HUES48 (cell line): Measurements from ENCODE around the gene LINC00305.

Experiments
- H3K27ac ChIP-seq: one replicate; pipeline ENCODE4 v1.7.0; 2013; ENCODE audit warnings: low read depth, low read length, inconsistent platforms
- H3K27me3 ChIP-seq: 2 replicates; pipeline ENCODE4 v1.6.1; 2013; ENCODE audit warnings: mild to moderate bottlenecking, low read length; ENCODE audit not compliant: control insufficient read depth, insufficient read depth
- H3K36me3 ChIP-seq: 2 replicates; pipeline ENCODE4 v1.6.1; 2013; ENCODE audit warnings: low read length; ENCODE audit not compliant: control insufficient read depth, insufficient read depth
- H3K4me1 ChIP-seq: 2 replicates; pipeline ENCODE4 v1.6.1; 2013; ENCODE audit warnings: mild to moderate bottlenecking, low read length; ENCODE audit not compliant: control insufficient read depth, insufficient read depth
- H3K4me3 ChIP-seq: 2 replicates; pipeline ENCODE4 v1.5.1; 2013; ENCODE audit warnings: mild to moderate bottlenecking, low read depth, low read length
- H3K9ac ChIP-seq: 2 replicates; pipeline ENCODE4 v1.6.1; 2013; ENCODE audit warnings: mild to moderate bottlenecking, low read depth, low read length, moderate library complexity
- H3K9me3 ChIP-seq: 2 replicates; pipeline ENCODE4 v1.6.1; 2013; ENCODE audit warnings: low read length; ENCODE audit not compliant: control insufficient read depth, insufficient read depth

The LINC00305 gene

GRCh38 chr18:64090876-64091275, 58.0 kb downstream of the LINC00305 start:
- no peak overlapping the region for H3K4me3 ChIP-seq
- H3K9ac ChIP-seq = no peak overlapping the region
- no peaks in the 10 kb centered on the region for H3K27me3 ChIP-seq
- H3K27ac ChIP-seq = no peak overlapping the region
- no peaks in the 10 kb centered on the region for H3K9me3 ChIP-seq
- H3K4me1 ChIP-seq = peaks cover 13% of the 10 kb centered on the region
- H3K36me3 ChIP-seq = no peaks in the 10 kb centered on the region

- H3K4me1 ChIP-seq = peaks cover 16% of the 10 kb centered on the region
- no peak overlapping the region for H3K9ac ChIP-seq
- no peaks in the 10 kb centered on the region for H3K9me3 ChIP-seq
Observed at GRCh38 chr18:64083916-64084315, 65.0 kb downstream of the LINC00305 start.

GRCh38 chr18:64082513-64082912, 66.4 kb downstream of the LINC00305 start:
- Histone ChIP-seq H3K4me3 (no peak overlapping the region), H3K9ac (no peak overlapping the region), H3K27me3 (no peaks in the 10 kb centered on the region), H3K36me3 (no peaks in the 10 kb centered on the region), H3K4me1 (peaks cover 16% of the 10 kb centered on the region), H3K27ac (no peak overlapping the region), H3K9me3 (no peaks in the 10 kb centered on the region)

More at GRCh38 chr18:64083916-64084315, 65.0 kb downstream of the LINC00305 start:
- Histone ChIP-seq H3K27ac (no peak overlapping the region), H3K36me3 (no peaks in the 10 kb centered on the region), H3K27me3 (no peaks in the 10 kb centered on the region), H3K4me3 (no peak overlapping the region)

- no peaks in the 10 kb centered on the region for H3K9me3 ChIP-seq
- H3K27ac ChIP-seq = no peak overlapping the region
- H3K4me1 ChIP-seq = peaks cover 16% of the 10 kb centered on the region
- no peaks in the 10 kb centered on the region for H3K27me3 ChIP-seq
- H3K4me3 ChIP-seq = no peak overlapping the region
- H3K36me3 ChIP-seq = no peaks in the 10 kb centered on the region
- no peak overlapping the region for H3K9ac ChIP-seq
Observed at GRCh38 chr18:64082054-64082453, 66.8 kb downstream of the LINC00305 start.

- Histone ChIP-seq H3K4me3 (no peak overlapping the region), H3K27ac (no peak overlapping the region), H3K27me3 (no peaks in the 10 kb centered on the region), H3K9ac (no peak overlapping the region), H3K9me3 (no peaks in the 10 kb centered on the region), H3K36me3 (no peaks in the 10 kb centered on the region), H3K4me1 (no peaks in the 10 kb centered on the region)
Observed at GRCh38 chr18:64073971-64074370, 74.9 kb downstream of the LINC00305 start.

- Histone ChIP-seq H3K27me3 (peaks cover 53% of the 10 kb centered on the region), H3K27ac (no peak overlapping the region), H3K9me3 (no peaks in the 10 kb centered on the region), H3K4me1 (peaks cover 8% of the 10 kb centered on the region), H3K36me3 (no peaks in the 10 kb centered on the region), H3K4me3 (no peak overlapping the region), H3K9ac (no peak overlapping the region)
Observed at GRCh38 chr18:64055019-64055418, 93.9 kb downstream of the LINC00305 start.

GRCh38 chr18:64053246-64053645, 95.6 kb downstream of the LINC00305 start:
- no peak overlapping the region for H3K9ac ChIP-seq
- H3K36me3 ChIP-seq = no peaks in the 10 kb centered on the region
- no peaks in the 10 kb centered on the region for H3K9me3 ChIP-seq
- H3K4me1 ChIP-seq = peaks cover 8% of the 10 kb centered on the region
- no peak overlapping the region for H3K4me3 ChIP-seq
- peaks cover 53% of the 10 kb centered on the region for H3K27me3 ChIP-seq
- H3K27ac ChIP-seq = no peak overlapping the region

- peaks cover 8% of the 10 kb centered on the region for H3K4me1 ChIP-seq
- no peaks in the 10 kb centered on the region for H3K9me3 ChIP-seq
- no peaks in the 10 kb centered on the region for H3K36me3 ChIP-seq
- peaks cover 53% of the 10 kb centered on the region for H3K27me3 ChIP-seq
- no peak overlapping the region for H3K9ac ChIP-seq
- no peak overlapping the region for H3K27ac ChIP-seq
- no peak overlapping the region for H3K4me3 ChIP-seq
Observed at GRCh38 chr18:64052772-64053171, 96.1 kb downstream of the LINC00305 start.

GRCh38 chr18:64044616-64045015, 104.3 kb downstream of the LINC00305 start:
- peaks cover 9% of the 10 kb centered on the region for H3K9me3 ChIP-seq

GRCh38 chr18:64042728-64043358, 106.0 kb downstream of the LINC00305 start:
- Histone ChIP-seq H3K36me3 (no peaks in the 10 kb centered on the region), H3K4me3 (no peak overlapping the region), H3K9ac (no peak overlapping the region), H3K9me3 (peaks cover 9% of the 10 kb centered on the region), H3K27me3 (no peaks in the 10 kb centered on the region), H3K4me1 (peaks cover 2% of the 10 kb centered on the region; the same call in 1 of the 2 replicates), H3K27ac (no peak overlapping the region)

More at GRCh38 chr18:64044616-64045015, 104.3 kb downstream of the LINC00305 start:
- Histone ChIP-seq H3K4me3 (no peak overlapping the region), H3K27me3 (no peaks in the 10 kb centered on the region), H3K27ac (no peak overlapping the region), H3K4me1 (no peaks in the 10 kb centered on the region), H3K36me3 (no peaks in the 10 kb centered on the region), H3K9ac (no peak overlapping the region)

- no peak overlapping the region for H3K9ac ChIP-seq
- H3K4me1 ChIP-seq = peaks cover 2% of the 10 kb centered on the region; the same call in 1 of the 2 replicates
- no peaks in the 10 kb centered on the region for H3K27me3 ChIP-seq
- H3K36me3 ChIP-seq = no peaks in the 10 kb centered on the region
- H3K9me3 ChIP-seq = peaks cover 9% of the 10 kb centered on the region
- H3K4me3 ChIP-seq = no peak overlapping the region
- no peak overlapping the region for H3K27ac ChIP-seq
Observed at GRCh38 chr18:64037812-64038414, 111.0 kb downstream of the LINC00305 start.
